GOT3 (cell line): ENCODE results near the gene PTPRR.
"Not testable (repeated sequence)": the region's sequence is repeated elsewhere in the genome, so short reads cannot be mapped to it uniquely, and the experiment has no call there.

Experiments used
- DNase-seq: peaks from one replicate; lab custom pipeline; 2025; ENCODE audit warnings: mixed read lengths; lab: John Stamatoyannopoulos, UW

Gene PTPRR

DNA sequence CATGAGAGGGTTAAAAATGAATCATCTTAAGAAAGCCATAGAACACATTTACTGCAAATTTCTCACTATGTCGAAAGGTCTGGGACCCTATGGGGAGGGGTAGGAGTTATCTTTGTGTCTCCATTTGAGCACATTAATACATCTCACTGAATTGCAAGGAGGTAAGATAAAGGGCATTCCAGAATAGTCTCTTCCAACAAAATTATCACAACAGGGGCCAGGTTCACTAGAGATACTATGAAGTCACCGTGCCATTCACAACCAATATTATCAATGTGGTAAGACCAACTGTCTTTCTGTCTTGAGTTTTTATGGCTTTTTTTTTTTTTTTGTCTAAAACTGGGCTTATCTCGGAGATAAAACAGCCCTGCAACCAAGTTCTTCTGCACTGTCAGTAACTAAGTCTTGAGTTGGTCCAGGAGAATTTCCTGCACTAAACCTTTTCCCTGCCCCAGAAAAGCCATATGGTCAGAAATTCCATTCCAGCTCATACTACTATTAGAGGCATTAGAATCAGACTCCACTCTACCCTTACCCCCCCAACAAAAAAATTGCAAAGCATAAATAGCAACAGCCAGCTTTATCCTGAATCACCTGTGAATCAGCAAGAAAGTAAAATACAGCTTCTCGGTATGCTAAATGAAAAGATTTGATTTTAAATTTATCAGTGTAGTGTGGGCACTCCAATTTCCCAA is 79.7 kb downstream of the PTPRR start:
- DNase-seq, result no peak

DNA sequence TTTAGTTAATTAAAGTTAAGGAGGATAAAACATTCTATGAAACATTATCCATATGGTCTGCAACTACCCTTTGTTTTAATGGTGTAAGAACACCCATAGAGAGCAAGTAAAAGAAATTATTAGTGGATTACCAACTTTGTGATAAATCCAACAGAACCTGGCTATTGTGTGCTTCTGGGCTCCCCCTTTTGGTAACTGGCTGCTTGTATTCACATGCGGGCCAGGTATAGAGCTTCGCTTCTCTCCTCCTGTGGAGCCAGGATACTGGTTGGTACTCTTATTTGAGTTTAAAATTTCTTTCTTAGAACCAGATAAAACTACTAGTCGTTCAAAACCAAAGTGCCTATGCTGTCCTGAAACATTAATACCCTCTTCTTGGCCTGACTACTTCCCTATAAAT is 81.0 kb downstream of the PTPRR start:
- no peak for DNase-seq

DNA sequence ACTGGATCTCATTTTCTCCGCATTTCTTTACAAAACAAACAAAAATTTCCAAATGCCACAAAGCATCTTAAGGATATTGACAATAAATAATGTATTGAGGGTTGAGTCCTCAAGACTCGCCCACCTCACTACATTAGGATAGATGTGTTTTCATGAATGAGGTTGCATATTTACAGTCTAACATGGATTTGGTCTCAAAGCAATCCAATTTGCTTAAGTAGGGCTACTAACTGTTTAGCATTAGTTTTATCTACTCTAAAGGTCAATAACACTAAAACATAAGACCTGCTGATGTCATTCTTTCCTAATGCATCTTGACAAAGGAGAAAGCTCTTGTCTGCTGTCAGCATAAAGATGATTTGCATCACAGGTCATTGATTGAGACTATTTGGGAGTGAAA is 82.4 kb downstream of the PTPRR start:
- DNase-seq, result no peak

DNA sequence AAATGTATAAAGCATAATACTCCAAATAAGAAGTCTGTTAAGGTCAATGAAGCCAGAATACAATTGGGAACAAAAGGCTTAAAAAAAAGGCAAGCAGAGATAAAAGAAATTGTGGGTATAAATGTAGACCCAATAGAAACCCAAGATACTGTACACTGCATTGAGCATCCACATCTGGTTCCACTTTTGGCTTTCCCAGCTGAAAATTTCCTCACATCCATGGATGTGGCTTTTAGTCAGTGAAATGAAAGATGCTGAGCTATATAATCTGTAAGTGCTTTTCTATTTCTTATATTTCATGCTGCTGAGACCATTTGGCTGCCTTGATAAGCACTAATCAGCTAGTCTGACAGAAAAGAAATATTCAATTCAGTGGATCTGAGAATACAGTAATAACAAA is 83.5 kb downstream of the PTPRR start:
- no peak for DNase-seq

DNA sequence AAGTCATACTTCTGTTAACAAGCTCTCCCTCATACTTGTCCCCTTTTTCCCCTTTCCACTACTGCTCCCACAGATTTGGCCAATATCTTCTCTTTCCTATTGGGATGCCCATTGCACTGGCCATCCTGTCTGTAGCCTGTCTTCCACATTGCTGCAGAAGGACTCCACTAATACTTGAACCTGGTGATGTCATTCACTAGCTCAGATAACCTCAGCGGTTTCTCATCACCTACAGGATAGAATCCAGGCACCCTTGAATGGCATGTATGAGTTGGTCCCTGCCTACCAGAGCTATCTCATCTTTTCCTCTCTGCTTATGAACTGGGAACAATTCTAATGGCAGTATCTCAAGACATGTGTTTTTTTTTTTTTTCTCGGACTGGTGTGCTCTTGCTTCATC is 84.6 kb downstream of the PTPRR start:
- no peak for DNase-seq

DNA sequence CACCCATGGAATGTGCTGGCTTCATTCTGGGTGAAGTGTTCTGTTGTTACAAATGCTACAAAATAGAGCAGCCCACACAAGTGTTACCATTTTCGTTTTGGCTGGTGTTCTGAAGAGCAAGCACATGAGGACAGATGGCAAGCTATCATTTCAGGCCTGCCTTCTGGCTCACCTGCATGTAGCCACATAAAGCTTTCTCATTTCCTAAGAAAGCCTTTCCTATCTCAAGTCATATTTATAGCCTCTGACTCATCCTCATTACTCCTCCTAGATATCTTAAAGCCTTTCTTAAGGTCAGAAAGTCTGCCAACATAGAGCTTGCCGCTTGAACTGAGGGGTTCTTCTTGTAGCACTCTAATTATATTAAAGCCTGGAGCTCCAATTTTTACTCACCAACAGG is 89.0 kb downstream of the PTPRR start:
- no peak for DNase-seq

DNA sequence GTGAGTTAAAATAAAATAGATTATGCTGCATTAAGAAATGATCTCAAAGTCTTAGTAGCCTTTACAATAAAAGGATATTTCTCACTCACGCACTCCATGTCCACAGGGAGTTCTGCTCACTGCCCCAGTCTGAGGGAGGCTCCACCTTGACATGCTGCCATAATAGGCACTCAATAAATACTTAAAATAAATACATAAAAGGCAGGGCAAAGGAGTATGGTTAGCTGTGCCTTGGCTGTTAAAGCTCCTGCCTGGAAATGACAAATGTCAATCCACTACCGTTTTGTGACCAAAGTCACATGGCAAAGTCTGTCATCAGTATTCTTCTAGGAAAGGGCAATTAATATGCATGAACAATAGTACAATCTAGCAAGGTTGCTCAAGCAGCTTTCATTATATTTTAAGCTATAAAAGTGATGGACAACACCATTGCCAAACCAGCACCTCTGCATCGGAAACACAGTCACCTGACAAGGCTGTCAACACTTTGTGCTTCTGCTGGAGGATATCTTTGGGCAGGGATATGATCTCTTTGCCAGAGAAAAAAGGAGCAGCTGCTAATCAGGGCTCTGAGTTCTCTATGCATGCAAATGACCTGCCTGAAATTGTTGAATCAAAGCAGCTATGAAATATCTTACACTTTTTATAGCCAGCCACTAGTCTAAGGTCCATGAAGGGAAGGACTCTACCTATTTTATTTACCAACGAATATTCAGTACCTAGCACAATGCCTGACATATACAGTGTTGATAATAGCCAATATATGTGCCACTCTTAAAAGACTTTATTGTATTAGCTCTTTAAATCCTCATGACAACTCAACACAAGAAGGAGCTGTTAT is 90.1 kb downstream of the PTPRR start:
- DNase-seq, result no peak

DNA sequence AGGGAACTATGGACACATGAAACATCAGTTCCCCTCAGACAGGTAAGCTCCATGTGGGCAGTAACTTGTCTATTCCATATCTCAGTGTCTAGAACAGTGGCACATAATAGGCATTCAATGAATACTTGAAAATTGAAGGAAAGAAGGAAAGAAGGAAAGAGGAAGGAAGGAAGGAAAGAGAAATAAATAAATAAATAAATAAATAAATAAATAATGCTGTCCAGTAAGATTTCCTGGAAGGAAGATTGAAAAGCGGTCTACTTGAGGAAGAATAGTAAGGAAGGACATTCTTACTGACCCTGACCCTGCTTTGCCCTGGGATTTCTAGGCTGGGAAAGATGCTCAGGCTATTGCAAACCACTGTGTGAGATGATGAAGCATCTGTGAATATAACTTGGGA is 91.5 kb downstream of the PTPRR start:
- DNase-seq, result no peak

DNA sequence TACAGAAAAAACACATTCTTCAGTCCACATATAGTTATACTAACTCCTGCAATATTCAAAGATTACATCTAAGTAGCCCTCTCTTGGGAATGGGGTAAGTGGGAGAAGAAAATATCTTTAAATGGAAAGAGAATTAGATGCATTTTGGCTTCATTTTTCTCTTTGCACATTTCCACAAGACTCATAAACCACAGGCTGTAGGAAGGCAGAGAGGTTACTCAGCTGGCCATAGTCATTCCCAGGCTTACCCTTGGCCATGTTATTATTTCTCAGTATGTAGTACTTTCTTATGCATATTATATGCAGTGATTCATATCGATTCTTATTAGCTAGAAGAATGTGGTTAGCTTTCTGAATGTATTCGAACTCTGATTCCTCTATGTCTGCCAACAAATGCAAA is 92.2 kb downstream of the PTPRR start:
- DNase-seq, result no peak

DNA sequence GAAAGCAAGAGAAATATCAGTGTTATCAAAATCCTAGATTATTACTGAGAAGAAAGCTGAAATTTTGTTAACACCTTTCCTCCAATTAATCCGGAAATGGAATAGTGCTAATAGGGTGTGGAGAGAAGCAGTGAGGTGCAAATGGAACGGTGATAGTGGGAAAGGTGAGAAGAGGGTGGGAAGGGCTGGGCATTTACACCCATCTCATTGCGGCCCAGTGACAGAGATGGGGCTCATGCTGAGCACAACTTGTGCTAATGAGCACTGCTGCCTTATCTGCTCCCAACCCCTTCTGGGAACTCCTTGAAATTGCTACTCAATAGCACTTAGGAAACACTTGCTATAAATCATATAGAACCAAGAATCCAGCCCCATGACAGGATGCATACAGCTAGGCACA is 94.4 kb downstream of the PTPRR start:
- no peak for DNase-seq

DNA sequence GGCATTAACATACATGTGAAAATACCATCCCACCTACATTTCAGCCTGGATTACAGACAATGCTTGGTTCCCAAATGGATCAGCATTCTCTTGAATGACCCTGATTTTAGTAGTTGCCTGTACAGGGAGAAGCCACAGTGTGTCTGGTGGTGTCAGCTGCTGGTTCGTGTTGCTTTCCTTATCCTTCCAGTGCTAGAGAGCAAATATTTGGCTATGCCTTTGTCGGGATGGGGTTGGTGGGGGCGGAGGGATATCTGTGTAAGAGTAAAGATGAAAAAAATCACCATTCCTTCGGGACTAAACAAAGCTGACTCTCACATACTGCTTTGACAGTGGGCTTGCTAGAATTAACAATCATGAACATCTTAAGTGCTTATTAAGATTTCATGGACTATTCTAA is 96.0 kb downstream of the PTPRR start:
- no peak for DNase-seq

DNA sequence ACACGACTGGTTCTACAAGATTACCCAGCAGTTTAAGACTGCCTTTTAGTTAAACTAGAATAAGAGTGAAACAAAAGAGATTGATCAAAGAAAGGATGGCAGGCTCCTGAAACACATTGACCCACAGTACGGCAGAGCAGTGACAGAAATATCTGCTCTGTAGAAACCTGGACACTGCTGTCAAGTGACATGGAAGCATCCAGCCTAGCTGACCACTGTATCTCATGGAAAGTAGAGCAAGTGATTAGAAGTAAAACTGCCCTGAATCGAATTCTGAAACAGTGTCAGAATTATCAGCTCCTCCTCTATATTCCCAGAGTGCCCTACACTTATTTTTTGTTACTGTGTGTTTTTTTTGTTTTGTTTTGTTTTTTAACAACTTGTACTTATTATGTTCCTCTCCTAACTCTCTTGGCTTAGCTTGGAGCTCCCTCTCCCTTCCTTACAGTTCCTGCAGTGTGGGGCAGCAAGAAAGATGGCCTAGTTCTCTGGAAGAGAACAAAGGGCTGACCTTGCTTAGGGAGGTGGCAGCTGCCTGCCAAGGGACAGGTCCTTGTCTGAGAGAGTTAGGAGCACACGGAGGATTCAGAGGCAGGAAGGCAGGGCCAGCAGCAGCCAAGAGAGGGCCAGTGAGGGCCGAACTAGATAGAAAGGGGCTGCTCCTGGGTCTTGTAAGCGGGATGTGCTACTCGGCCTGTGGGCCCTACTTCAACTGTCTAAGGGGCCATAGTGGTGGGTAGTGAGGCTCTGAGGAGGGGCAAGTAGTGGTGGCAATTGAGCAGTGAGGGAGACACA is 97.2 kb downstream of the PTPRR start:
- DNase-seq, result no peak

DNA sequence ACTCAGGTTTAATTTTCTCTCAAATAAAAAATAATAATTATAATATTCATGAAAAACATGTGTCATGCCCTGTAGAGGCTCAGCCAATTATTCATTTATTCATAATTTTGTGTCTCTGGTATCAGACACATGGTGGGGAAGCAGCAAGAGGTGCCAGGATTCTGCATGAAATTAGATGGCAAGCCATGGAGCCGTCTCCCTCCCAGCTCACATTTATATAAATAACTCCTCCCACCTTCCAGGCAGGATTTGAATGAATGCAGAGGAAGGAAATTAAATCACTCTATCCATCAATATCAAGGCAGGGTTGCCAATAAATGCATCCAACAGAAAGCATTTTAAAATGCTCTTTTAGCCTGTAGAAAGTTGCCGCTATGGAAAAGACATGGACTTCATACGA is 98.1 kb downstream of the PTPRR start:
- no peak for DNase-seq

DNA sequence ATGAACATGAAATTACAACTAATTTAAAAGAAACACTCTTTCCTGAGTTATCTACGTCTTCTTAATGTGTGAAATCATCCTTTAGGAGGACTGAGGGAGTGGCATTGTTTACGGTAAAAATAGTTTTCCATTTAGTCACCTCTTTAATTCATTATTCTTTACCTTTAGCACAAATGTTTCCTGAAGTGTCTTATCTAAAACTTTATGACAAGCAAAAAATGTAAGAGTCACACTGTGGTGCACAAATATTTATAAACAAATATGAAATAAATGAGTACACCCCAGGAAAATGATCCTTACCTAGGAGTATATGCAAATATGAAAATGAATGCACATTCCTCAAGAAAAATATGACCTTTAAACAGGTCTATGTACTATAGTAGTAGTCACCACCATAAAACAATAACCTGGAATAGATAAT is 104.6 kb downstream of the PTPRR start:
- DNase-seq, result no peak

DNA sequence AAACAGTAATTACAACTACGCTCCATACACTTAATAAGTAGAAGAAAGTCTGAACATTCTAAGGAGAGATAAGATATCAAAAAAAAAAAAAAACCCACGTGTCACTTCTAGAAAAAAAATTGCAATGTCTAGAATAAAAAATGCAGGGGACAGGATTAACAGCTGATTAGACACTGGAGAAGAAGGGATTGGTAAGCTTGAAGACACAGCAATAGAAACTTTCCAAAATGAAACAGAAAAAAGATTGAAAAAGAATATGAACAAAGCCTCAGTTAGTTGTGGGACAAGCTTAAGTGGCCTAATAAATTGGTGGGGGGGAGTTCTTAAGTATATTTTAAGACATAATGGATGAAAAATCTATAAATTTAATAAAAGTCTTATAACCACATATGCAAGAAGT is 105.5 kb downstream of the PTPRR start:
- no peak for DNase-seq

DNA sequence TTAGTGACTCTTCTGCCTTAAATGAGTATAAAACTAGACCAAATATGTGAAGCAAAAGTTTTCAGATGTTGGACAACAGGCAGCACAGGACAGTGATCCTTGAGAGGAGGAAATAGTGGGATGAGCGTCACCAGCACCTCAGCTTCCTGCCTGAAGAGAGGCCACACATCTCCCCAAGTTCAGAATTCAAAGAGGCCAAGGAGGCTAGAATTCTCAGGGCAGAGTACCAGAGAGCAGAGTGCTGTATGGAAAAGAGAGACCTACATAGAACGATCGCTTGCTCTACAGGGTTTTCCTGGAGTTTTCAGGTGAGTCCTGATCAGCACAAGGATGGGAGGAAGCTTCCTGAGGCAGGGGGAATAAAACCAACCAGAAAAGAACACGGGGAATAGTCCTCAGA is 107.0 kb downstream of the PTPRR start:
- no peak for DNase-seq

DNA sequence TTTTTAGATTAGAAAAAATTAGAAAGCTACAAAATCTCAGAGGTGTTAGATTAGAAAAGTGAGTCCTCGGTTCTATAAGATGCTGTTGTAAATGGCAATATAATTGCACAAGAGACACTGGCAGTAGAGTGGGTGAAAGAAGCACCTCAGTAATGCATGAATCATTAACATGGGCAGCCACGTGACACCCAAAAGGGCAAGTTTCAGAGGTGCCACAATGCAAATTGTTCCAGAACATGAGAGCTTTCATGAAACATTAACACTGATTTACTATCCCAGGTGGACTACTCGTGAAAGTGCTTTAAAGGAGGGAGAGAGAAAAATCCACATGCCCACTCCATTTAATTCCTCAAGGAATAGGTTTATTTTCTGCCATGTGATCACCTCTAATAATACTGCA is 108.4 kb downstream of the PTPRR start:
- DNase-seq, result no peak

DNA sequence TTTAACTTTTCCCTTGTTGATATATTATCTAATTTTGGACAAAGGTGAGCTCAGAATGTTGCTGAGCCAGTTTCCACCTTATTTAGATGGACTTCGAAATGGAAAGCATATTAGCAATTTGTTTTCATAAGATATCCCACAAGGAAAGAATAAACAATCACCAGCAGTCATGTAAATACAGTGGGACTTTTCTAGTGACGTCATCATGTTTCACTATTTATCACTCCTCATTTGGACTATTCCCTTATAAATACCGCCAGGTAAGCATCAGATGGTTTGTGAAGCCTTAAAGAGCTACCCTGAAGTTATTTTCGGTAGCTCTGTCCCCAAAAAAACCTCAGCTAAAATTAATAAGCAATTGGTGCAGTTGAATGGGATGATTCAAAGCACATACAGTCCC is 110.7 kb downstream of the PTPRR start:
- DNase-seq, result no peak

DNA sequence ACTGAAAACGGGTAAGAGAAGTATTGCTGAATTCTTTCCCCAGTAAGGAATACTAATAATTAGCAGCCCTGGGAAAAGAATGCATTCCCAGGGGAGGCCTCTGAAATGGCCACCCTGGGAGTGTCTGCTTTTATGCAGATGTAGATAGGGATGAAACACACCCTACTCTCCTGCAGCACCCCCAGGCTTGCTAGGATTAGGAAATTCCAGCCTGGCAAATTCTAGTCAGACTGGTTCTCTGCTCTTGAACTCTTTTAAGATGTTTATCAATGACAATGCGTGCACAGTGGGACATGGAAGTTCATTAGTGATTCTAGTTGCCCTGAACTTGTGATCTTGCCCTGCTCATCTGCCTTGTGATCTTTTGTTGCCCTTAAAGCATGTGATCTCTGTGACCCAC is 112.5 kb downstream of the PTPRR start:
- not testable (repeated sequence) for DNase-seq

DNA sequence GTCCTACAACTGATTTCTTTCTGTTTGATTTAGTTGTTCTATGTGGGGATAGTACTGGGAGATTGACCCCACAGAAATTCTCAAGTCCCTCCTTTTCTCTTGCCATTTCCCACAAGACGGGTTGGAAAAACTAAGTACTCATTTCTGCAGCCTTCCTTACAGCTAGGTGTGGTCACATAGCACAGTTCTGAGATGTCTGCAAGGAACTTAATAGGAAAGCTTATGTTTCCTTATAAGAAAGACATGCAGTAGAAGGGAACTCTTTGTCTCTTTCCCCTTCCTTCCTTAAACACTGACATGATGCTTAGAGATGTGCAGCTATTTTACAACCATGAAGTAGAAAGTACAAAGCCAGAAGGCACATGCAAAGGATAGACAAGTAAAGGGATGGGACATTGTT is 113.7 kb downstream of the PTPRR start:
- DNase-seq, result no peak

DNA sequence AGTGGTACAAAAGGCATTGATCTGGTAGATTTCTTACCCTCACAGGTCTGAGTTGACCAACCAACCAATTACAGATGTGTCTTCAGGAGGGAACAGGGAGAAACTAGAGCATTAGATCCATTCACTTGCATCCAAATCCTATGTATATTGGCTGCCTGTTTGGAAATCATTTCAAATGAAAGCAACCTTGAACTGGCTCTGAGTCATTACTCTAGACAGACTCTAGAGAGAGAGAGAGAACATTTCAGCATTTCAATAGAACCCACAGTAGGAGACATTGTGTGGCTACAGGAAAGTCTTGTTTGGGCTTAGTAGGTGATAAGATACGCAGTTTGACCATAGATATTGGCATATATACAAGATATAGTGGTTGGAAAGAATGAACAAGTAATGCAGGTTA is 114.5 kb downstream of the PTPRR start:
- no peak for DNase-seq

DNA sequence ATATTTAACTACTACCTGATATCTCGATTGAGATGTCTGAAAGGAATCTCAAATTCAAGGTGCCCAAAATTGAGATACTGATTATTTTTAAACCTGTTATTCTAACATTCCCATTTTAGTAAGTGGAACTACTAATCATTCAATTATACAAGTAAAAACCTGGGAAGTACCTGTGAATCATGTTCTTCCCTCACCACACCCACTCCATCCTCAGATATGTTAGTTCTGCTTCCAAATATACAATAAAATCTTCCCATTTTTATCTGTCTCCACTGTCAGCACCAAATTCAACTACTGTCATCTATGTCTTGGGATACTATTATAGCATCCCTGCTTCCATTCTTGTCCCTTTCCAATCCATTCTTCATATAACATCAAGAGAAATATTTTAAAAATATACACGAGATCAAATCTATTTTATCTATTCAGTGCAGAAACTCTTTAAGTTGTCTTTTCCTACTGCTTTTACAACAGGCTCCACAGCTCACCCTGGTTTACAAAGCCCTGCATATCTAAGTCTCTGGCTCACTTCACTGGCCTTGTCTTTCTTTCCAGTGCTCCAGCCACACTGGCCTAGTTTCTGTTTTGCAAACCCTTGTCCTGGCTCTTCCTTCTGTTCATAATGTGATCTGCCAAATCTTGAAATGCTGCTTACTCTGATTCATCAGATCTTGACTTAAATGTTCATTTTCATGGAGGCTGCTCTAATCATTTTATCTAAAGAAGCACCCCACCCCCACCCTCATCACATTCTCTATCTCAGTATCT is 122.3 kb downstream of the PTPRR start:
- DNase-seq, result no peak
